HG03571 (cell line): Measurements from ENCODE around the gene FOXS1.
"Not testable (repeated sequence)": the region's sequence is repeated elsewhere in the genome, so short reads cannot be mapped to it uniquely, and the experiment has no call there.

Source experiments
- ATAC-seq: cut with Tn5 transposase; IDR thresholded peaks from one replicate; pipeline ENCODE4 v1.9.1; 2021; ENCODE audit not compliant: unreplicated experiment

The FOXS1 gene

DNA sequence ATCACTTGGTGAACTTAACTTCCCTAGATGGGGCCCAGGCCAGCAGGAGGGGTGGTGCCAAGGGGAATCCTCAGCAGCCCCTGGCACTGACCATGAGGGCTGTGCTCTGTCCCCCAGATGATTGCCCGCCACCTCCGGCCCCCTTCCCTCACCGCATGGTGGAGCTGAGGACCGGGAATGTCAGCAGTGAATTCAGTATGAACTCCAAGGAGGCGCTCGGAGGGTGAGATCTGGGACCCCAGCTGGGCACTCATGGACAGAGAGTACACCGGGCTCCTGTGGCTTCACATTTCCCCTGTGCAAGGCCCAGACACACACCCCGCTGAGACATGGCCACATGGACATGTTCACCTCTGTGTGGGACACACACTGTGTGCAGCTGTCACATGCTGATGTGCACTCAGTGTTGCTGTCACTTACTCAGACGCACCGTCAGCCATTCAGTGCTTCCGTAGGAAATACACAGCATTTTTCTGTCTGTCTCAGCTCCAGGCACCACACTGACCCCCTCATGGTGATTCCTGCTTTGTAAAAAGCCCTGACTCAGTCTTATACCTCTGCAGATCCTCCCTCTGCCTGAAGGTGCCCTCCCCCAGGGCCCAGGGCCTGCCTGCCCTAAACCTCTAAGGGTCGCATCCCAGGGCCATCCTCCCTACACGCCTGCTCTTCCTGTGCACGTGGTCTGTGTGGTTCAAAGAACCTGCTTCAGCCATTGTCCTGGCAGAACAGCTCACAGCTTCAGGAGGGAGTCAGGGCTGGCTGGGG lies 21.9 kb downstream of the FOXS1 start:
- ATAC-seq: no peak

DNA sequence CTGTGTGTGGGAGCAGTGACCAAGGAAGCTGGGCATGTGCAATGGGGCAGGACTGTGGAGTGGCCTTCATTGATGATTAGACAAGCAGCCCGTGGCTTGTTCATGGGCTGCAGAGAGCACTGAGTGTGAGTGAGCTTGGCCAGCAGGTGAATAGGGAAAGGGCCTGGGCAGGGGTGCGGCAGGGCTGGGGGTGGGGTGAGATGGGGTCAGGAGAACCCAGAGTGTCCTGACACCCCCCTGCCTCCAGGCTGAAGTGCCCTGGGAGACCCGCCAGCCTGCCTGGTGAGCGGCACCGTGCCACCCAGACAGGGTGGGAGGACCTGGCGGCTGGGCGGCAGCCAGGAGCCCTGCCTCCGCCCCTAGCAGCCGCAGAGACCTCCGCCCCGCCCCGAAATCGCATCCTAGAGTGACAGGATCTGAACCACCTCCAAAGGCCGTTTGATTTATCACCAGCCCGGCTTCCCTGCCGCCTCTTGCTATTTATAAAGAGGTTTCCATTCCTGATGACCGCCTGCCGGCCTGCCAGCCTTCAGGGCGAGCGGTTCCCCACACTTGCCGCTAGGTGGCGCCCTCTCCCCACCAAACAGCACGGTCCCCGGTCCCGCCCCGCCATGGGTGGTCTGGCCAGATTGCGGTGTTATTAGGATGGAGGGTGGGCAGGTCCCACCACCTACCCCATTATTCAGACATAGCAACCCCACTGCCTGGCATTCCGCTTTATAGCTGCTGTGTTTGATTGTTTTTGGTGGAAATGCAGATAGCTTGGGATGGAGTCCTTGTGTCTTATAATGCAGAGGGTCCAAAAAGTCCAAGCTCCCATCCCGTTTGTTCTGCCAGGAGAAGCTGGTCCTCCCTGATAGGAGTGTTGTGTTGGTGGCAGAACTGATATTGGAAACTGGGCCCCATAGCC lies 22.7 kb downstream of the FOXS1 start:
- no peak for ATAC-seq

DNA sequence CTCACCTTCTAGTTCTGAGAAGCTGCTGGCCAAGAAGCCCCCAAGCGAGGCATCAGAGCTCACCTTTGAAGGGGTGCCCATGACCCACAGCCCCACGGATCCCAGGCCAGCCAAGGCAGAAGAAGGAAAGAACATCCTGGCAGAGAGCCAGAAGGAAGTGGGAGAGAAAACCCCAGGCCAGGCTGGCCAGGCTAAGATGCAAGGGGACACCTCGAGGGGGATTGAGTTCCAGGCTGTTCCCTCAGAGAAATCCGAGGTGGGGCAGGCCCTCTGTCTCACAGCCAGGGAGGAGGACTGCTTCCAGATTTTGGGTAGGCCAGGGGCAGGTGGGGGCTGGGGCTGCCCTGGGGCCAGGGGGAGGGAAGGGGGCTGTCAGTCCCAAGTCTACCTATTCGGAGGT lies 24.0 kb downstream of the FOXS1 start:
- ATAC-seq: no peak

DNA sequence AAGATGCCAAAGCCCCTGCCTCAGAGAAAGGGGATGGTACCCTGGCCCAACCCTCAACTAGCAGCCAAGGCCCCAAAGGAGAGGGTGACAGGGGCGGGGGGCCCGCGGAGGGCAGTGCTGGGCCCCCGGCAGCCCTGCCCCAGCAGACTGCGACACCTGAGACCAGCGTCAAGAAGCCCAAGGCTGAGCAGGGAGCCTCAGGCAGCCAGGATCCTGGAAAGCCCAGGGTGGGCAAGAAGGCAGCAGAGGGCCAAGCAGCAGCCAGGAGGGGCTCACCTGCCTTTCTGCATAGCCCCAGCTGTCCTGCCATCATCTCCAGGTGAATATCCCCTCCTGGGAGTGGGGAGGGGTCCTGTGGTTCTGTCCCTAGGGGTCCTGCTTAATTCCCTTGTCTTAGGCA lies 25.2 kb downstream of the FOXS1 start:
- ATAC-seq: no peak

DNA sequence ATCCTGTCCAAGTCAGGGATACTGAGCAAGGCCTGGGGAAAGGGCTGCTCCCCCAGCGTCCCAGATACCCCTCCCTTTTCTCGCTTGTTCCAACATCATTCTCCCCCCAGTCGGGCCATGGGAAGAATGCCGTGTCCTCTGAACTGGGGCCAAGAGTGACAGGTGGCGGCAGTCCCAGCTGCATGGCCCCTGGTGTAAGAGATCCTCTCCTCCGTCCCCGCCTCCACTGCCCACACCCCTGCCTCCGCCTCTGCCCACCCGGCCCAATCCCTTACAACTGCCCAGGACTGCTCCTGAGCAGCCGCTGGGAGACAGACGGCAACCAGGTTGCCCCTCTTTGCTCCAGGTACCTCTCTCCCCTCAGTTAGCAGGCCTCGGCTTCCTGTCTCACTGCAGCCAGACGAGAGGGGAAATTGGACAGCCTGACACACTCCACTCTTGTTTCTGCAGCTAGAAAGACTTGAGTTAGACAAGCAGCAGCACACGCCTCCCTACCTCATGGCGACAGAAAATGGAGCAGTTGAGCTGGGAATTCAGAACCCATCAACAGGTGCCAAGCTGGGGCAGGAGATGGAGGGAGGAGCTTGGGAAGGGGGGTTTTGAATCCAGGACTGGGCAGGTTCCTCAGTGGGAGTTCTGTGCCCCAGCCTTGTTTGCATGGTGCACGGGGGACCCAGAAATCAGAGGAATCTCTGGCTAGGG lies 26.2 kb downstream of the FOXS1 start, which contains the start of gene MYLK2:
MYLK2 (plus strand) TSS at position 274 of the 702 bp plus-strand sequence; CDS start at position 499, 225 bp downstream.
- ATAC-seq: no peak

DNA sequence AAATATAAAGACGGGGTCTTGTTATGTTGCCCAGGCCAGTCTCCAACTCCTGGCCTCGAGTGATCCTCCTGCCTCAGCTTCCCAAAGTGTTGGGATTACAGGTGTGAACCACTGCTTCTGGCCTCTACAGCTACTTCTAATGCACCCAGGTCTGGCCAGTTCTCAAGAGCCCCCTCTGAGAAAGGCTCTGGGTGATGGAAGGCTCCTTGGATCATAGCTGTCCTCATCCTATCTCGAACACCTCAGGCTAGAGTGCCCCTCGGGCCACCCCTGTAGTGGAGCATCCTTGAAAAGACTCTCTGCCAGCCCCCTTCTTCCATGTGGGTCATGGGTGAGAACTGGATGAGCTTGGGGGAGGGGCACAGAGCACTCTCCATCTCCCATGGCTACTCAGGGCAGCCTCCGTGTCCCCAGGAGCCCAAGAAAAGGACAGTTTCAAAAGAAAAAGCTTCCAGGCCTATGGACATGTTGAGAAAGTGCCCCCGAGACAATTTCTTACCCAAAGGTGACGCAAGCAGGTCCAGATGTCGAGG lies 27.0 kb downstream of the FOXS1 start:
- ATAC-seq: no peak

DNA sequence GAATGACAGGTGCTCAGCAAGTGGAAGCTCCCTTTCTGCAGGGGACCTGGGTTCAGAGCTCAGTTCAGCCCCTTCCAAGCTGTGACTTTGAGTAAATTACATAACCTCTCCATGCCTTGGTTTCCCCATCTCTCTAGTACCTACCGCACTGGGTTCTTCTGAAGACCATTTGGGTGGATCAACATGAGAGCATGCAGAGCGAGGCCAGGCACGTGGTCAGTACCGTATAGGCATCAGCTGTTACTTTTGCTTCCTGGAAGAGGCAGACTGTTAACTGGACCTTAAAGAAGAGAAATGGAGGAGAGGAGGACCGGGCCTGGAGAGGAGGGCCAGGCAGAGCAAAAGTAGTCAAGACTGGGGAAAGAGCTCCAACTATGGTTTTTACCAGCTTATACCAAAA lies 27.9 kb downstream of the FOXS1 start:
- no peak for ATAC-seq

DNA sequence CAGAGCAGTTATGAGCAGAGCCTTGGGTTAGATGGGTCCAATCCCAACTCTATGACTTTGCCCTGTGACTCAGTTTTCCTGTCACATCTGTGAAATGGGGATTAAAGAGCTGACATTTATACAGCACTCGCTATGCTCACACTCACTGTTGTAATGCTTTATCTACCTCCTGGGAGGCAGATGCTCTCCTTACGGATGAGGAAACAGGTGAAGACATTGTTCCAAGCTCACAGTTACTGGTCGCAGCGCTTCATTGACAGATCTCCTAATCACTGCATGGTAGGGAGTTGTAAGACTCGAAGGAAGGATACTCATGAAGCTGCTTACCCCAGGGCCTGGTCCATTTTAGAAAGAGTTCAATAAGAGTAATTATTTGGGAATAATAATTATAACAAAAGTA lies 29.2 kb downstream of the FOXS1 start:
- ATAC-seq: no peak

DNA sequence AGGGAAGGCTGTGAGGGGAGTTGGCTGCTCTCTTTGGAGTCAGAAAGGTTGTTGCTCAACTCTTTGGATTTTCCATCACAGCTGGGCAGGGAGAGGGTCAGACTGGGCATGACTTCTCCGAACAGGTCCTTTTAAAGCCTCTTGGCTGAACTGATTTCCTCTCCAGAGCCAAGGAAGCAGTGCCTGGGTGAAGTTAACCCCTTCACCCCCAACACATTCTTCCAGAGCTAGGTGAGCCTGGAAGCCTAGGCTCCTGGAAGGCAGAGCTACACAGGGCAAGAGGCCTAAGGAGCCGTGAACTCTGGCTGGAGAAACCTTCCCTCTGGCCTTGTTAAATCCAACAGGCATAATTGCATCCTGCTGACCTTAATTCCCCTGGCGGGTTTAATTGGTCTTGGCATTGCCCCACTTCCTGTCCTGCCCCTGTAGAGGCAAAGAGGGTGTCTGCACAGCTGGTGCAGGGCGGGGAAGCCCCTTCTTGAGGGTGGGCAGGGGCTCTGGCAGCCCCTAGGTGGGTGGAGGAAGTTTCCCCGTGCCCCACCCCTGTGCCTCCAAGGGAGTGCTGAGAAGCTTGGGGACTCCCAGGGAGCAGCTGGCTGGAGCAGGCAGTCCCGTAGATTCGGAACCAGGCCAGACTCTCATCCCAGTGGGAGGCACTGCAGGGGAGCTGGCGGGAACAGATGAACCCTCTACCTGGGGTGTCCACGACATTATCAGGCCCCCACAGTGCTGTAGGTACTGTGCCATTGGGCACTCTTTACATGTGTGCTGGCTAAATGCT lies 29.8 kb downstream of the FOXS1 start:
- no peak for ATAC-seq

DNA sequence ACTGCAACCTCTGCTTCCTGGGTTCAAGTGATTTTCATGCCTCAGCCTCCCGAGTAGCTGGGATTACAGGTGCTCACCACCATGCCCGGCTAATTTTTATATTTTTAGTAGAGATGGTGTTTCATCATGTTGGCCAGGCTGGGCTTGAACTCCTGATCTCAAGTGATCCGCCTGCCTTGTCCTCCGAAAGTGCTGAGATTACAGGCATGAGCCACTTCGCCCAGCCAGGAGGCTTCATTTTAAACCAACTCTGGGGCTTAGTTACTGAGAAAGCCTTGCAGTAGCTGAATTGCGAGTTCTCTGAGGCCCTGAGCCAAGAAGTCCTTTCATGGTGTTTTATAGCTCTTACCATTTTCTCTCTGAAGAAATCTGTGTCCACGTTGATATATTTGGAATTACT lies 31.3 kb downstream of the FOXS1 start:
- ATAC-seq: not testable (repeated sequence)

DNA sequence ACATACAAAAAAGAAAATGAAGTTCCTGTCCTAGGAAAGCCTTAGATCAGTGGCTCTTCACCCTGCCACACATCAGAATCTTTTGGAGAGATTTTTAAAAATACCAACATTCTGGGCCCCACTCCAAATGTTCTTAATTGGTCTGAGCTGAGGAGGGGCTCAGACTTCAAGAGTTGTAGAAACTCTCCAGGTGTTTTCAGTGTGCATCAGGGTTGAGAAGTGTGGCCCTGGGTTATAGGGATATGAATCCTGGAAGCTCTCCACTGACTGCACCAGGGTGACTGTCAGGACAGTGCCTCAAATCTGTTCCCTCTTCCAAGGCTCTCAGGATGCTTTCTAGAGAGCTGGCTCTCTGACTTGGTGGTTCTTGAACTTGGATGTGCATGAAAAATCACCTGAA lies 31.8 kb downstream of the FOXS1 start:
- ATAC-seq: no peak

DNA sequence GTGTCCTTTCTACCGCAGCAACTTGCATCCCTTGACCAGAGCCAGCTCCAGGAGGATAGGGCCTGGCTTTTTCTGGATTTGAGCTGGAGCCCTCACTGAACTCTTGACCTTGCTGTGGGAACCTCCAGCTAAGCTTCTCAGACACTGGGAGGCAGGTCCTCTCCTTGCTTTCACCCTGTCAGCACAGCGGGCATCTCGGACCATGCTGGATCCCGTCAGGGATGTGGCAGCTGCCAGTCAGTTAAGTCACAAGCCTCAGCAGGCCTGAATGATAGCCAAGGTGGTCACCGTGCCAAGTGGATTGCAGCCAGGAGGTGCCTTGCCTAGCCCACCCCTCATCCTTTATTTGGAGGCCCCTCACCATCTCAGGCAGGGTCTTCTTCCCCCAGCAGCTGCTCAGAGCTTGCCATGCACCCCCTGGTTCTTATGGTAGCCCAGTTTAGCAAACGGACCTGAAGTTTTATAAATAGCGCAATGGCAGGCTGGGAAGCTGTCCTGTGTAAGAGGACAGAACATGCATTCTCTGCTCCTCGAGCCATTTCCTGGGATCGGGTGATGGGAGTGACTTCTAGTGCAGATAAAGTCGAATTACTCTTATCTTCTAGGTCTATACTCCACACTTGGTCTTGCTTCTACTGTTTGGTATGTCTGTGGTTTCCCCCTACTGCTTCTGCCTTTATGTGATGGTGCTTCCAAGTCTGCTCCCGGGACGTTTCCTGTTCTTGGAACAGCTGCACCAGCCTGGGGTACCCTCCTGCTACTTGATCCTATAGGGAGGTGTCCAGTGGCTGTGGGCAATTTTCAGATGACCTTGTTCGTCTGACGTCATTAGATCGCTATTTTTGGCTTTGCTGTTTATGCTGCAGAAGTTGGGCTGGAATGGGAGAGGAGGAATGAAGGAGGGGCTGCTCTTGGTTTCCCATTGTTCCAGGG lies 33.3 kb downstream of the FOXS1 start:
- no peak for ATAC-seq

DNA sequence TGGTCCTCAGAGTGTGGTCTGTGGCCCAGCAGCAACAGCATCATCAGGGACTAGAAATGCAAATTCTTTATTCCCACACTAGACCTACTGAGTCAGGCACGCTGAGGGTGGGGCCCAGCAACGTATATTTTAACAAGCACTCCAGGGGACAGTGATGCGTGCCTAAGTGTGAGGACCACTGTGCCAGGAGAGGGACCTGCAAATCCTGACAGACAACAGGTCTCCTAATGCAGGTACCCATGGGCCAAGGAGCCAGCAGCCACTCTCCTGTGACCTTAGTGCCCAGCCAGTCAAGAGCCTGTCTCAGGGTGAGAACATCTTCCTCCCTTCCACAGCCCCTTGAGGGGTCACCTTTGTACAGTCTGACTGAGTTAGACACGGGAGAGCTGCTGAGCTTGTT lies 34.2 kb downstream of the FOXS1 start:
- ATAC-seq: no peak

DNA sequence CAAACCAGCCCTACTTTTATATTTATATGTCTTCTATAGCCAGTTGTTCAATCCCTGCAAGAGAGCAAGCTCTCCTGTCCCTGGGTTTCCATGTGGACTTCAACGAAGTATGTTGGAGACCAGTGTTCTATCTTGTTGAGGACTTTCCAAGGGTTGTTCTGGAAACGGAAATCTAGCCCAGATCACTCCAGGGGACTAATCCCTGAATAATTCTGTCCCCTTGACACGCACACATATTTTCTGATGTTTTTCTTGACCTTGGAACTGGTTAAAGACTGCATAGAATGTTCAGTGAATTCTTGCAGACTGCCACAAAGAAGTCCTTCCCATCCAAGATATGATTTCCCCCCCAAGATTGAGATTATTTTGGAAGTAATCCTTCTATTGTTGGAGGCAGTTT lies 35.7 kb downstream of the FOXS1 start:
- ATAC-seq: no peak

DNA sequence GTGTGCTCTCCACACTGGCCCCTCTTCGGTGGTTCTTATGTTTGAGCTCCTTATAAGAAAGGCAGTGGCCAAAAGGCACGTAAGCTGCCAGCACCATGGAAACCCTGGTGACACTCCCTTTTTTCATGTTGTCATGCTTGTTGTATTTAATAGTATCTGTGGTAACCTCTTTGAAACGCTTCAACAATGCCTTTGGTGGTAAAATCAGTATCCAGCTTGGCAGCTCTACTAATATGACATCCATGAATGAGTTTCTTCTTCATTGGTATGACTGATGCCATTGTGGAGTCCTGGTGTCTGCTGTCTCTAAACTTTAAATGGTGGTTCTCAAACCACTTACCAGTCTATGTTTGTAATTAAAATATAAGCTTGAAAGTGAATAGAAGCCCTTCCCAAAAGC lies 36.9 kb downstream of the FOXS1 start:
- ATAC-seq: no peak

DNA sequence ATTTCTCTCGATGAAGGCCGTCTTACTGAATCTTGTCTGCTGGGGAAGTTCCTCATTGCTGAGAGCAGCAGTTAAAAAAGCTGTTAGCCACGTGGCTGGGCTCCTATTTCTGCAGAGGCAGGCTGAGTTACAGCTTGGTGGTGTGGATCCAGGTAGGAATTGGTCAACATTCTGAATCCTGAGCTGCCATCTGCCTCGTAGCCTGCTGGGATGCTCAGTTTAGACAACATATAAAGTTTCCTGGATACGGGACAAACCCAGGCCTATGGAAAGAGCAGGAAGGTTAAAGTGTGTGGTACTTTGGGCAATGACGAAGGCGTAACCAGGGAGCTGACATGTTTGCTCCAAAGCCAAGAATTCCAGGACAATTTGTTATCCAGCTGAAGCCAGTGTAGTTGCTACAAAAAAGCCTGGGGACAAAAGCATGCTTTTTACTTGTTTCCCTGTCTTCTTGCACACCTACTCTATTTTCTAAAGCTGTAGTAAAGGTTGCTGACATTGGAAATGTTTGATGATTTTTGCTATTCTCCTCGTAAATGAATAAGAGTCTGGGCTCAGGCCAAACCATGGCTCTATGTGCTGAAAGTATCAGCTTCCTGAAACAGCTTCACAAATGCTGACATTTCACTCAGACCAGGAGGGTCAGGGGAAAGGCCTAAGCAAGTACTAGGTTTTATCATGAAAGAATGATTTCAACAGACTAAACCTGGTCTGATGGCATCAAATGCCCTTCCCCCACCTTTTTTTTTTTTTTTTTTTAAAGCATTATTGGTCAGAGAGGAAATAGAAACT lies 38.6 kb downstream of the FOXS1 start:
- ATAC-seq: no peak

DNA sequence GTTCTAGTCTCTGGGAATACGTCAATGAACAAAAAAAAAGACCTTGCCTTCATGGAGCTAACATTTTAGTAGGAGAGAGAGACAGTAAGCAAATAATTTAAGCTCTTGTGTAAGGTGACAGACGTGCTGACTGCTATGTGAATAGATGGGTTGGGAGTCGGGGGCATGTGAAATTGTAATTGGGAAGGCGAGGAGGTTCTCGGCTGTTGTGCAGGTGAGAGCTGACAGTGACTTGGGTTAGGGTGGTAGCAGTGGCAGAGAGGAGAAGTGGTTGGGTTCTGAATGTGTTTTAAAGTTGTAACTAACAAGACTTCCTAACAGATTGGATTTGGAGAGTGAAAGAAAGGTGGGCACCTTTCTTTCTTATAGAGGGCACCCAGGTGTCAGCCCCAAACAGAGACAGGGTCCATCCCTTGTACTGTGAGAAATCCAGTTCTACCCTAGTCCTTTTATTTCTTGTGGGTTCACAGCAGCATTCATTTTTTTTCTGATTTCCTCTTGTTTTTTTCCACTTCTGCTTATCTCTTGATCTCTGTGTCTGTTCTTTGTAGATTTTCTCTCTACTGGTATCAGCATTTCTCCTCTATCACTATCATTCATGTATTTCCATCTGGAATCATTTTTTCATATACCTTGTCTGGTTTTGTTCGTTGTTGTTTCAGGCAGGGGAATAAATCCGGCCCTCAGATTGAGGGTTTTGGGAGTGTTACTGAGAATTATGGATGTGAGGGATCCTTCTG lies 41.7 kb downstream of the FOXS1 start:
- ATAC-seq: no peak

DNA sequence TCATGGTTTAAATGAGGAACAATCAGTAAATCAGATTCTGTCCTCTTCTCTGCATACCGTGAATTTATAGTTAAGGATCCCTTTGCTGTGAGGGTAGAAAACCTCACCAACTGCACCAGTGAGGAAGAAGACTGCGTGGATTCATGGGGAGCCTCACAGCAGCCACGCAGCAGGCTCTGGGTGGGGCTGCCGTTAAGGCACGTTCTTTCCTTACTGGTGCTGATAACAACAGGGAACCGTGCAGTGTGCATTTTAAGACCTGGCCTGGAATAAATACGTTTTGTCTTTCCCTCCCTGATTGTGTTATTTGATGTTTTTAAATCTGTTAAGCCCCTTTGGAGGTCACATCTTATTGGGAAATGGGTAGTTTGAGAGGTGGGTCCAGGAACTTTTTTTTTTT lies 43.9 kb downstream of the FOXS1 start:
- ATAC-seq: no peak
